Activated CD8-positive, alpha-beta memory T cell treated with anti-CD3 and anti-CD28 coated beads for 24 hours (primary cell): Measurements from ENCODE around the gene SRL.
A peak's percentile ranks its signal among the peaks of the same experiment; 100 is the strongest.

ENCODE experiments used
- DNase-seq: peaks from one replicate; pipeline ENCODE4 v3.0.0-alpha.2; 2020

Gene SRL

GRCh38 chr16:4241928-4242283 is at the start of gene SRL:
Gene SRL (minus strand): TSS chr16:4242080. CDS start chr16:4242067, 13 bp downstream.
- no peak for DNase-seq

- DNase-seq: no peak
Measured at GRCh38 chr16:4290236-4290830, 48.5 kb upstream of the SRL start.

GRCh38 chr16:4288148-4288921 is 46.5 kb upstream of the SRL start:
- DNase-seq: peak; percentile 93

- DNase-seq: no peak
Measured at GRCh38 chr16:4285167-4285566, 43.3 kb upstream of the SRL start.

- no peak for DNase-seq
Measured at GRCh38 chr16:4283939-4284338, 42.1 kb upstream of the SRL start.

GRCh38 chr16:4283441-4283840 is 41.6 kb upstream of the SRL start:
- DNase-seq: no peak

- DNase-seq: no peak
Measured at GRCh38 chr16:4280625-4281024, 38.7 kb upstream of the SRL start.

- no peak for DNase-seq
Measured at GRCh38 chr16:4277987-4278513, 36.2 kb upstream of the SRL start.

- no peak for DNase-seq
Measured at GRCh38 chr16:4275861-4276260, 34.0 kb upstream of the SRL start.

- peak; percentile 81 for DNase-seq
Measured at GRCh38 chr16:4273858-4274311, 32.0 kb upstream of the SRL start.

GRCh38 chr16:4272114-4272956 is 30.5 kb upstream of the SRL start:
- peak; percentile 90 for DNase-seq

- peak; percentile 95 for DNase-seq
Measured at GRCh38 chr16:4271176-4272113, 29.6 kb upstream of the SRL start.

GRCh38 chr16:4270595-4270994 is 28.7 kb upstream of the SRL start:
- DNase-seq: peak; percentile 64

GRCh38 chr16:4270091-4270490 is 28.2 kb upstream of the SRL start:
- DNase-seq: no peak

GRCh38 chr16:4266372-4266771 is 24.5 kb upstream of the SRL start:
- no peak for DNase-seq

- DNase-seq: no peak
Measured at GRCh38 chr16:4265676-4266075, 23.8 kb upstream of the SRL start.

- no peak for DNase-seq
Measured at GRCh38 chr16:4264546-4264945, 22.7 kb upstream of the SRL start.

GRCh38 chr16:4263504-4264436 is 21.9 kb upstream of the SRL start:
- DNase-seq: peak; percentile 66

- DNase-seq: no peak
Measured at GRCh38 chr16:4262303-4262835, 20.5 kb upstream of the SRL start.

GRCh38 chr16:4261557-4262172 is 19.8 kb upstream of the SRL start:
- DNase-seq: peak; percentile 77
